COLO668 (cell line): ENCODE measurements around the gene PMM1.
A peak's percentile ranks its signal among the peaks of the same experiment; 100 is the strongest.
"Not testable (repeated sequence)": the region's sequence is repeated elsewhere in the genome, so short reads cannot be mapped to it uniquely, and the experiment has no call there.

Experiments
- DNase-seq: peaks from one replicate; lab custom pipeline; 2025; ENCODE audit not compliant: unreplicated experiment; lab: John Stamatoyannopoulos, UW

Gene PMM1

DNA sequence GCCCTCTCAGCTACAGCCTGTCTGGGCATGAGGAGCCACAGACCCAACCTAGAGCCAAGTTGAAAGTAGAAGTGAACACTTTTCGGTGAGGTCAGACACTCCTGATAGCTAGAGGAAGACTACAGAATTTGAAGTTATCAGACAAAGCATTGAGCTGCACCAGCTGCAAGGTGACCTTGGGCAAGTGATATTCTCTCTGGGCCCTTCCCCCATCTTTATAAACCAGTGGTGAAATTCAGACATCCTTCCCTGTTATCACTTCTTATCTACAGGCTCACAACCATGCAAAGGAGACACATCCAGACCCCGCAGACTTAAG lies 8.0 kb upstream of the PMM1 start:
- no peak for DNase-seq

DNA sequence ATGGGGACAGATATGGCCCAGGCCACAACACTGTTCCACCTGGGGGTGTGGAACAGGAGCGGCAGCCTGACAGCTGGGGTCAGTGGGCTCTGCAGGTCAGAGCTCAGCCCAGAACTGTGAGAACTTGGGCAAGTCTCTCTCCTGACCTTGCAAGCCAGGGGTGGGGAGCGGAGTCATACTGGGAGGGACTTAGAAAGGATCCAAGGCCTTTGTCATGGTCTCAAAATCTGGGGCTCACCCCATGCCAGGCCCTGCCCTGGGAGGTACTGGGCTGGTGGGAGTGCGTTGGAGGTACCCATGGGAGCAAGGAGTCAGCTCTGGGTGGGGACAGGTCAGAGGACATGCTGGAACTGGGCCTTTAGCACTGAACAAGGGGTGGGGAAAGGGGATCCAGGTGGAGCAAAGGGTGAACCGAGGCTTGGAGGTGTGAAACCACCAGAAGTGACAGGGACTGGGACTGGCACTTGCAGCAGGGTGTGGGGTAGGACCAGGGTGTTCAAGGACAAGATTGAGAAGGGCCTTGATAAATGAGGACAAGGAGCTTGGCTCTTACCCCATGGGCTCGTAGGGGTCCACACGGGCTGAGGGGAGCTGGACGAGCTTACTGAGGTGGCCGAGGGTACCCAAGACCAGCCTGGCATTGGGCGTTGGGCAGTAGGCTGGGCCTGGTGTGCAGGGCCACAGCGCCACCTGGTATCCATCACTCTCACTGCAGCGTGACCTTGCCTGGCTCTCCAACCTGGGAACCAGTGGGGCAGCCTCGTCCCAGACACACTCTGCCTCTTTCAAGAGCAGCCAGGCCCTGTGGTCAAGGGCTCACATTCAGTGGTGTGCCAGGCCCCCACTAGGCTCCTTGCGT lies 7.4 kb upstream of the PMM1 start:
- peak; percentile 52 for DNase-seq

DNA sequence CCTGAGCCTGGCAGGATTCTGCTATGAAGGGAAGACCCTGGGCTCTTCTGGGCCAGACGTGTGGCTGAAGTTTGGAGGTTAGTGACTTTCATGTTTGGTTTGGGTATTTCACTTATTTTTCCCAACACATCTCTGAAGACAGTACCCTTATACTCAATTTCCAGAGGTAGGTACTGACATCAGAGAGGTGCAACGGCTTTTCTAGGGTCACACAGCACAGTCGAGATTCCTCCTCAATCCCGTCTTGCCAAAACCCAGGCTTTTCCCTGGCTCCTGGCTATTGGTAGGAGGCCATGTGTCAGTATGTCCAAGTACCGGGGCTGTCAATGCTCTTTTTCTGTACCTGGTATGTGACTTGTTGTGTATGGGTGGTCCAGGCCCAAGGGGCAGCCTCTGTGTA lies 6.1 kb upstream of the PMM1 start:
- DNase-seq = no peak

DNA sequence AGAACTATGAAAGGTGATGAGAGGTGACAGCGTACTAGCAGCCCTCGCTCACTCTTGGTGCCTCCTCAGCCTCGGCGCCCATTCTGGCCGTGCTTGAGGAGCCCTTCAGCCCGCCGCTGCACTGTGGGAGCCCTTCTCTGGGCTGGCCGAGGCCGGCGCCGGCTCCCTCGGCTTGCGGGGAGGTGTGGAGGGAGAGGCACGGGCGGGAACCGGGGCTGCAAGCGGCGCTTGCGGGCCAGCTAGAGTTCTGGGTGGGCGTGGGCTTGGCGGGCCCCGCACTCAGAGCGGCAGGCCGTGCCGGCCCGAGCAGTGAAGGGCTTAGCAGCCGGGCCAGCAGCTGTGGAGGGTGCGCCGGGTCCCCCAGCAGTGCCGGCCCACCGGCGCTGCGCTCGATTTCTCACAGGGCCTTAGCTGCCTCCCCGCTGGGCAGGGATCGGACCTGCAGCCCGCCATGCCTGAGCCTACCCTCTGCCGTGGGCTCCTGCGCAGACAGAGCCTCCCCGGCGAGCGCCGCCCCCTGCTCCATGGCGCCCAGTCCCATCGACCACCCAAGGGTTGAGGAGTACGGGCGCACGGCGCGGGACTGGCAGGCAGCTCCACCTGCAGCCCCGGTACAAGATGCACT lies 3.8 kb upstream of the PMM1 start:
- DNase-seq = not testable (repeated sequence)

DNA sequence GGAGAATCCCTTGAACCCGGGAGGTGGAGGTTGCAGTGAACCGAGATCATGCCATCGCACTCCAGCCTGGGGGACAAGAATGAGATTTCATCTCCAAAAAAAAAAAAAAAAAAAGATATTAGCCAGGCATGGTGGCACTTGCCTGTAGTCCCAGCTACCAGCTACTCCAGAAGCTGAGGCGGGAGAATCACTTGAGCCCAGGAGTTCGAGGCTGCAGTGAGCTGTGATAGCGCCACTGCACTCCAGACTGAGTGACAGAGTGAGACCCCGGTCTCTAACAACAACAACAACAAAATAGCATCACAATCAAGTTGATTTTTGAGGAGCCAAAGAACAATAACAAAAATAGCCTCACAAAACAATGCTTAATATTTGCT lies 2.3 kb downstream of the PMM1 start:
- DNase-seq = no peak

DNA sequence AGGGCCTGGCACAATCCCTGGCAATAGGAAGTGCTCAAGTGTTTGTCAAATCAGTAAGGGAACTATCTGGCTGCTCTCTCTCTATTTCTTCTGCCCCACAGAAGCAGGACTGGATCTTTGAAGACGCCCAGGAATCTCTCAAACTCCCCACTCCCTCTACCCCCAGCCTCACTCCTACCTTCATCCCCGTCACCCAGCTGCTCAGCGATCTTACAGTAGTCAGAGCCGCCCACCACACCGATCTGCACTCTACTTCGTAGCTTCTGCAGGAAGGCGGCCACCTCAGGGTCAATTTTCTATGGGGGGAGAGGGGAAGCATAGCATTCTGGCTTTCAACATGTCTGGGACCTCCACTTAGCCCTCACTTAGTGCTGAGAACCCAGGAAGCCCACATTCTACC lies 3.7 kb downstream of the PMM1 start:
- DNase-seq = no peak

DNA sequence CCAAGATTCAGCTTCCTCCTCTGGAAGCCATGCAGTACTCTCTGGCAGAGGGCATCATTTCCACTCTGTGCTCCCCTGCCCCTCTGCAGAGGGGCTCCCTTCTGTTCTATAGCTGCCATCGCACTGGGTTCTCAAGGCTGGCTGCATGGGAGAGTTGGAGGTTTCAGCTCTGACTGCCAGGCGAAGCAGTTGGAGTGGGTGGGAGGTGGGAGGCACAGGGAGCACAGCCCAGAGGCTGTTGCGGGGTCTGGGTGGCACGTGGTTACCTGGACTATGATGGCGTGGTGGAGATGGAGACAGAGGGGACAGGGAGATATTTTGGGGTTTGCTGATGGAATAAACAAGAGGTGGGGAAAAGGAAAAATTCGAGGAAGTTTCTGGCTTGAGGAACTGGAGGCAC lies 4.8 kb downstream of the PMM1 start:
- no peak for DNase-seq

DNA sequence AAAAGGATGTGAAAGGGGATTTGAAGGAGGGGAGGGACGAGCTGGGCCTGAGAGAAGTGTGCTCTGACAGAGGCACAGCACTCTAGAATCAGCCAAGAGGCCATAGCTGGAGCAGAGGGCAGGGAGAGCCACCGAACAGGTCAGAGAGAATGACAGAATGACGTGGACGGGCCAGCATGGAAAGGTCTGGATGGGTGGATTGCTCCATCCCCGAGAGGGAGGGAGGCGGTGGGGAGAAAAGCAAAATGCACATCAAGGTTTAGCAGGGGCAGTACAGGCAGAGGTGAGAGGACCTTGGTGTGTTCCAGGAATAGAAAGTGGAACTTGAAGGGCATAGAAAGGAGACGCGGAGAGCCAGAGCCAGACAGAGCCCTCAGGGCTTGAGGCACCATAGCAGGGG lies 6.9 kb downstream of the PMM1 start:
- DNase-seq = no peak

DNA sequence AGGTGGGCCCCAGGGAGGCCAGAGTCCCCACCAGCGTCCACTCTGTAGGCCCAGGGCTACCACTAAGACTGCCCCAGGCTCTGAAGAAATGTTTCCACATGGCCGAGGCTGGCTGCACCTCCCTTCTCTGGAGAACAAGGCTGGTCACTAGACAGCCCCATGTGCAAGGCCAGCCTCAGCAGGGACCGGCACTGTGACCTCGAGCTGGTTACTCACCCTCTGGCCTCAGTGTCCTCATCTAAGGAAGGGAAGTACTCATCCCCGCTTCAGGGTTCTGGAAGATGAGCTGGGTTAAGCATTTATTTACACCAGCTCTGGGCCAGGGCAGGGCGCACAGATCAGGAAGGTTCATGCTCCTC lies 9.7 kb downstream of the PMM1 start:
- DNase-seq = no peak

DNA sequence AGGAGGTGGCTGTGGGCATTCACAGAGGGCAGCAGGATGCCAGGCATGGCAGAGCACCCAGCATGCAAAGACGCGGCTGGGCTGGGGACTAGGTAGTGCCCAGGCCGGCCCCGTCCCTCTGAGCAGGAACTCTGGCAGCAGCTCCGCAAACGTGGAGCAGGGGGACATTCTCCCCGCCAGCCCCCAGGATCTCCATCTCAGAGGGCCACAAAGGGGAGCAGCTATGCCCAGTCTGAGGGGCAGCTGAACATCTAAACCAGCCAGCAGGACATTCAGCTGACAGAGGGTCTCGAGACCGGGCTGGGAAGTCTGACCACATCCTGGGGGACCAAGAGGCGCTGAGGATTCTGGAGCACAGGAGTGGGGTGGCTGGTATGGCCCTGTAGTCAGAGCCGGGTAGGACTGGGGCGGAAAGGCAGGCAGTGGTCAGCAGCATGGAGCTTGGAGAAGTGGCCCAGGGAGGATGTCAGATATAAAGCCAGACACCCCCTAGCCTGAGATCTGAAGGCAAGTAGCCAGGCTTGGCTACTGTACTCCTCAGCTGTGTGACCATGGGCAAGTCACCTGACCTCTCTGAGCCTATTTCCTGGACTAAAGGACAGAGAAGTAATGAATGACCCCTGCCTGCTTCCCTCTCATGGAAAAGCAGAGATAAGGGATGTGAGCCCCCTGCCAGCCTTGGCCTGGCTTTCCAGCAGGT lies 10.2 kb downstream of the PMM1 start:
- no peak for DNase-seq

DNA sequence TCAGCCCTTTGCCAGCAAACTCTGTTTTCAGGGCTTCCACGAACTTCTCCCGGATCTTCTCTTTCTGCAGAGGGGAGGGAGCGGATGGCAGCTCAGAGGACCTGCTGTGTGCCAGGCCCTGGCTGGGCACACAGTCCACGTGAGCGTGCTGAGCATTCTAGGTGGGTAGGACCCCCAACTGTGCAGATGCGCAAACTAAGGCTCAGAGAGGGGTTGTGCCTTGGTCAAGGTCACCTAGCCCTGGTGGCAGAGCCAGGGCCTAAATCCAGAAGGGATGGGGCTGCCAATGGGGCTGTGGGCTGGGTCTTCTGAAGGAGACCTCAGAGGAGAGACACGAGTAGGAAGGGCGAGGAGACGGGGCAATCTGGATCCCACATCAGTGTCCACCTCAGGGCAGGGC lies 10.8 kb downstream of the PMM1 start:
- no peak for DNase-seq

DNA sequence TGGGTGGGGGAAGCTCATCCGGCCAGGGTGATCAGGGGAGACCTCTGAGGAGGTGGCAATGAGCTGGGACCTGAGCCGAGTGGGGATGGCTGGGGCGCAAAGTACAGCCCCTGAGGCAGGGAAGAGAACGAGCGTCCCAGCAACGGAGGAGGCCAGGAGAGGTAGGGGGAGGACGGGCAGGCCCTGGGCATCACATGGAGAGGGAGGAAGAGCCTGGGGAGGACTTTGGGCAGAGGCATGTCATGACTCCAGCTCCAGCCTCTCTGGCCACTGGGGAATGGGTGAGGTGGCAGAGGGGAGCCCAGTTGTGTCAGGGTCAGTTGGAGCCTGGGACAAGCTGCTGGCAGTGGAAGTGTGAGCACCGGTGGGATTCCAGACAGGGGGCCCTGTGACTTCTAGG lies 11.5 kb downstream of the PMM1 start:
- DNase-seq = no peak

DNA sequence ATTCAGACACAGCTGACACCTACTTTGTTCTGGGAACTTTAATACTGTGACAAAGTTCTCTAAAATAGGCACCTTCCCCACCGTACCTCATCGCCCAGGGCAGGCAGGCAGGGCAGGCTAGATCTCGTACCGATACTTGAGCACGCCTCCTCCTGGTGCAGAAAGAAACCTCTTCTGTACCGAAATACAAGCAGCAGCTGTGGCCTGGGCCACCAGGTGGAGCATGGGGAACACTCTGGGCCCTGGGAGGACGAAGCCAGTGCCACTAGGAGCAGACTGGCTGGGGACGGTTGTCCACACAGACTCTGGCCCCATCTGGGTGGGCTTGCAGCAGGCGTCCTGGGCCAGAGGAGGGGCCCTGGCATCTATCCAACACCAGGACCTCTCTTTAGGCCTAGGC lies 12.8 kb downstream of the PMM1 start:
- DNase-seq = peak; percentile 66

DNA sequence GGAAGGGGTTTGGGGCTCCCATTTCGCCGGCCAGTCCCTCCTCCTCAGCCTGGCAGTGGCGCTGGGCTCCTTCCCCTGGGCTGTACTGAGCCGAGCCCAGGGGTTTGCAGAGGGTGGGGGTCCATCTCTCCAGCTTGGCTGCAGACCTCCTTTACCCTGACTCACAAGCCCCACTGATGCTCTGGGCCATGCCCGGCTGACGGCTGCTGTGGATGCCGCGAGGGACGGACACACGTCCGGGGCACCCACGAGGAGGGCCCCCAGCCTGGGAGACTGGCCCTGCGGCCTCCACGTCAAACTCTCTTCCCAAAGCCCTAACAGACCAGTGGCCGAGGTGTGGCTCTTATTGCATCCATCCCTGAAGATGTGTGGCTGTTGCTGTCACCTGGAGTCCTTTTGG lies 14.1 kb downstream of the PMM1 start:
- no peak for DNase-seq

DNA sequence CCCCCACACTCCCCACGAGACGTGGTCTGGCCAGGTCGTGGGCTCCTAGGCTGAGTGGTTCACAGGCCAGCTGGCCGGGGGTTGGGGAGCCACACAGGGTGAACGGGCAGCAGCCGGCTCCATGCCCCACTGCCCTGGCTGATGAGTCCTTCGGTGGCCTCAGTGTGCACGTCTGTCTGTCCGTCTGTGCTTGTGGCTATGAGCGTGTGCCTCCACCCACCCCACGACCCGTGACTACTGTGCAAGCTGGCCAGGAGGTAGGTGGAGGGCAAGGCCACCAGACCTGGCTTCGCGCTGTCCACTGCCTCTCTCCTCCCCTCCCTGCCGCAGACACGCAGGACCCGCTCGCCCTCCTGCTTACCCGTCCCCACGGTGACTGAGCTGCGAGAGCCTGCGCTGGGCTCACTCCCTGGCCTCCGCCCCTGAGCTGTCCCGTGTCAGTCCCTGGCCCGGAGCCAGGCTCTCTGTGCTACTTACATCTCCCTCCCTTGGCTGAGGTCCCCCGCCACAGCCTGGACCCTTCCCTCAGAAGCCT lies 14.7 kb downstream of the PMM1 start:
- DNase-seq = no peak

DNA sequence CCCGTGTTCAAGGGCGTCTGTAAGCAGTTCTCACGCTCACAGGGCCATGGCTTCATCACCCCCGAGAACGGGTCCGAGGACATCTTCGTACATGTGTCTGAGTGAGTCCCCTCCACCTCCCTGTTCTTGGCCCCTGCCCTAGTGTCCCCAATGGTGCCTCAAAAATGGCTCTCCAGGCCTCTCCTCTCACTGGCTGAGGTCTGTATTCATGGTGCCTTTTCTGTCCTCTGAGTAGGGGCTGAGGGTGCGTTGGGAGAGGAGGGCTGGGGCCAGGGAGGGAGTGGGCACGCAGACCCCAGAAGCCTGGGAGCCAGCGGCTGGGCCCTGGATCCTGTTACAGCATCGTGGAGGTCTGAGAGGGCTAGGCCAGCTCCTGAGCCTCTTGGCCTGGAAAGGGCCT lies 16.0 kb downstream of the PMM1 start:
- DNase-seq = no peak

DNA sequence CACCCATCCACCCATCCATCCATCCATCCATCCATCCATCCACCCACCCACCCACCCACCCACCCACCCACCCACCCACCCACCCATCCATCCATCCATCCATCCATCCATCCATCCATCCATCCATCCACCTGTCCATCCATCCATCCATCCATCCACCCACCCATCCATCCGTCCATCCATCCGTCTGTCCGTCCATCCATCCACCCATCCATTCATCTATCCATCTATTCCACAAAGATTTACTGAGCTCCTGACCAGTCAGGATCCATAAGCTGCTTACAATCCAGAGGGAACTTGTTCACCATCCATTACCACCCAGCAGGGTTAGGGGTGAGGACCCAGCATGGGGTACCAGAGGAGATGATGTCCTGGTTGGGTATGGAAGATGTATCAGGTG lies 17.3 kb downstream of the PMM1 start:
- not testable (repeated sequence) for DNase-seq

DNA sequence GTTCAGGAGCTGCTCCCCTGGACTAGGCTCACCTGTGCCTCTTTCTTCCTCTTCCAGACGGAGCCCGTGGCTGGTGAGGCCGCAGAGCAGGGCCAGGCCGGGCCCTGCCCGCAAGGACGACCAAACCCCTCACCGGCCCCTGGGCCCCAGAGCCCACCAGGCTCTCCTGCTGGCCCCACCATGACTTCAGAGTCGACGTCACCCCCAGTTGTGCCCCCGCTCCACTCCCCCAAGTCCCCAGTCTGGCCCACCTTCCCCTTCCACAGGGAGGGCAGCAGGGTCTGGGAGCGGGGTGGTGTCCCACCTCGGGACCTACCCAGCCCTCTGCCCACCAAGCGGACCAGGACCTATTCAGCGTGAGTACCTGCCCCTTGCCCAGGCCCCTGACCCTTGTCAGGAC lies 17.9 kb downstream of the PMM1 start:
- DNase-seq = no peak

DNA sequence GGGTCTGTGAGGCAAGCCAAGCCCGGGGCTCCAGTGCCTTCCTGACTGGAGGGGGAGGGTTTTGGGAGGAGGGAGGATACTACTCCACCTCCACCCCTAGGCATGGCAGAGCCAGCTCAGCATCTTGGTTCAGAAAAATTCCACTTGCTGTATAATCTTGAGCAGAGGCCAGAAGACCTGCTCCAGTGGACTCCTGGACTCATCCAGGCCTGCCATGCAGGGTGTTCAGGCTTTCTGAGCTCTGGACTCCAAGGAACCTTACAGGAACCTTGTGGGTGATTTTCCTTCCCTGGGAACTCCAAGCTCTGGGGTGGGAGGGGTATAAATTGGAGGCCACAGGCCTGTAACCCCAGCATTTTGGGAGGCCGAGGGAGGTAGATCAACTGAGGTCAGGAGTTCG lies 19.4 kb downstream of the PMM1 start:
- DNase-seq = no peak

DNA sequence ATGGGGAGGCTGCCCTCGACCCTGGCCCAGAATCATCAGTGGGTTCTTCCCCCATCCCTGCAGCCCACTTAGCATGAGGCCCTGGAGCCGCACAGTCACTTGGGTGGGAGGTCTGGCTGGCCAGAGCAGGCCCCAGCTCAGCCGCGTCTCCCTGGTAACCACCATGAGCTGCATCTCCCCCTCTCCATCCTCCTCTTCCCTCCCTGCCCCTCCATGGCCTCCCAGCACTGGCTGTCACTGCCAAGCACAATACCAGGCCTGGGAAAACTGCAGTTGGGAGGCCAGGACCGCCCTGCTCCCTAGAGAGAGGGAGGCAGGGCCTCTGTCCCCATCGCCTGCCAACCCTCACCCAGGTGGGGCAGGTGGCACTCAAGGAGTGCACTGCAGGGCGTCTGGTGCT lies 20.8 kb downstream of the PMM1 start:
- no peak for DNase-seq

DNA sequence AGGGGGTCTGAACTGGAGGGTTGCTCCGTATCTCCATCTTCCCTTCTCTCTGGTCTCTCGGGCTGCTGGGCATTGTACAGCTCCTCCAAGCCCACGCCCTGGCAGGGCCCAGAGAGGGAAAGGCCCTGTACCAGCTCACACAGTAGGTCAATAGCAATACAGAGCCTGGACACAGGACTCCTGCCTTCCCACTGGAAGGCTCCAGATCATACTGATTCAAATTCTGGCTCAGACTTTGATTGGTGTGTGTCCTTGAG lies 22.2 kb downstream of the PMM1 start:
- DNase-seq = no peak

DNA sequence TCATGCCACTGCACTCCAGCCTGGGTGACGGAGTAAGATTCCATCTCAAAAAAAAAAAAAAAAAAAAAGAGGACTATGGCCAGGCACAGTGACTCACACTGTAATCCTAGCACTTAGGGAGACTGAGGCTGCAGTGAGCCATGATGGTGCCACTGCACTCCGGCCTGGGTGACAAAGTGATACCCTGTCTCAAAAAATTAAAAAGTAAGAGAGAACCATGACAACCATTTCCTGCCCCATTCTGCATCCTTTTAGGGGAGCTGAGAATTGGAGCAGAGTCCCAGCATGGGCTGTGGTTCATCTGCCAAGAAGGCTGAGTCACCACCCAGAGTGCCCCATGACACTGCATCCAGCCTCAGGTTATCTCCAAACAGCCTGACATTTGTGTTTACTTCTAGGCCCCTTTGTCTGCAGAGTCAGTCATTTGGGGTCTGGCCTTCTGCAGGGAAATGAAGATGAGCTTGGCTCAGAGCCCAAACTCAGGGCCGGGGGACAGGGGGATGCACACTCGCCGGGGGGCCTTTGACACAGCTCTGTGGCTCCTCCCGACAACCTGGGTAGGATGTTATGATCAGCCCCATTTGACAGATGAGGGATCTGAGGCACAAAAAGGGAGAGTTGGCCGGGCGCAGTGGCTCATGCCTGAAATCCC lies 24.1 kb downstream of the PMM1 start:
- peak; percentile 20 for DNase-seq
